ENCODE results near the gene TF.

- TF ChIP-seq, protein P1, sequence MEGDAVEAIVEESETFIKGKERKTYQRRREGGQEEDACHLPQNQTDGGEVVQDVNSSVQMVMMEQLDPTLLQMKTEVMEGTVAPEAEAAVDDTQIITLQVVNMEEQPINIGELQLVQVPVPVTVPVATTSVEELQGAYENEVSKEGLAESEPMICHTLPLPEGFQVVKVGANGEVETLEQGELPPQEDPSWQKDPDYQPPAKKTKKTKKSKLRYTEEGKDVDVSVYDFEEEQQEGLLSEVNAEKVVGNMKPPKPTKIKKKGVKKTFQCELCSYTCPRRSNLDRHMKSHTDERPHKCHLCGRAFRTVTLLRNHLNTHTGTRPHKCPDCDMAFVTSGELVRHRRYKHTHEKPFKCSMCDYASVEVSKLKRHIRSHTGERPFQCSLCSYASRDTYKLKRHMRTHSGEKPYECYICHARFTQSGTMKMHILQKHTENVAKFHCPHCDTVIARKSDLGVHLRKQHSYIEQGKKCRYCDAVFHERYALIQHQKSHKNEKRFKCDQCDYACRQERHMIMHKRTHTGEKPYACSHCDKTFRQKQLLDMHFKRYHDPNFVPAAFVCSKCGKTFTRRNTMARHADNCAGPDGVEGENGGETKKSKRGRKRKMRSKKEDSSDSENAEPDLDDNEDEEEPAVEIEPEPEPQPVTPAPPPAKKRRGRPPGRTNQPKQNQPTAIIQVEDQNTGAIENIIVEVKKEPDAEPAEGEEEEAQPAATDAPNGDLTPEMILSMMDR (IDR thresholded peaks at IDR 0.05) = no peak
- no peak for TF ChIP-seq POLR2A (IDR thresholded peaks at IDR 0.05)
These were observed 7.0 kb downstream of the TF start for GRCh38 chr3:133753107-133753778.
